ENCODE results near the gene CTSA. TPM values are rescaled to one million over a fixed set of nuclear protein-coding genes. Genes with fewer than 3 reads are reported as not detected.
"Not testable (repeated sequence)": the region's sequence is repeated elsewhere in the genome, so short reads cannot be mapped to it uniquely, and the experiment has no call there.

Gene CTSA
- total RNA-seq, 1 experiment from 2014 or later, result 114 TPM

- no peak for DNase-seq (ENCODE audit: low spot score)
Observed at GRCh38 chr20:45918182-45918737, 27.1 kb downstream of the CTSA start.

- no peak for DNase-seq (ENCODE audit: low spot score)
Observed at GRCh38 chr20:45918779-45919537, 27.8 kb downstream of the CTSA start.

DNA sequence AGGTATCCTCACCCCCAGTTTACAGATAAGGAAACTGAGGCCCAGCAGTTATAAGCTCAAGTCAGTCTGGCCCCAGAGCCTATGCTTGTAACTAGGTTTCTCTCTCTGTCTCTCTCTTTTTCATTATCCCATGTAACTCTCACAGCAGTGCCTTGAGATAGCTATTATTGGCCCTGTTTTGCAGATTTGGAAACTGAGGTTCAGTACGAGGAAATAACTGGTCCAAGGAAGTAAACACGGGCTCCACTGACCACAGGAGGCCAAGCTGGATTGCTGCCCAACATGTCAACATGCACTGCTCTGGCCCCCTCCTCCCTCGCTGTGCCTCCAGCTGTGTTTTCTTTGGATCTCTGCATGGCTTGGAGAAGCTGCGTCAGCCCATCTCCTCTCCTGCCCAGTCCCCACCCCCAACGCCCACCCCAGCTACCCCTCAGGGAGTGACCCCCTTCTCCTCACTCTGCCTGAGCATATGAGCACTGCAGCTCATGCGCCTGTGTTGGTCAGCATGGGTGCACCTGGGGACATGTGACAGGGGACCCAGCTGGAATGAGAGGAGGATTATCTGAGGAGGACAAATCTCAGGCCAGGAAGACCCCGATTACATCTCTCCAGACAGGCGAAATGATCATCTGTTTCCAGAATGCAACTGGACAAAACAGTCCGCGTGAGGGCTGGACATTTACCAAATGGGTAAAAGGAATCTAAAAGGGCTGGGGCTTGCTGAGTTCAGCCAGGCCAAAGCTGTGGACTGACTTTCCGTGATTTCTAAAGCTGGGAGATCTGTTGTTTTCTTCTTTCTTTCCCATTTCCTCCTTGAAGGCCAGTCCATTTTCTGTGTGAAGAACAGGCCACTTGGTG is 28.6 kb downstream of the CTSA start:
- DNase-seq (ENCODE audit: low spot score), result no peak

GRCh38 chr20:45920462-45921336 is 29.6 kb downstream of the CTSA start:
- no peak for DNase-seq (ENCODE audit: low spot score)

GRCh38 chr20:45921337-45922189 is 30.4 kb downstream of the CTSA start:
- no peak for DNase-seq (ENCODE audit: low spot score)

- no peak for DNase-seq (ENCODE audit: low spot score)
Observed at GRCh38 chr20:45924391-45925261, 33.5 kb downstream of the CTSA start.

GRCh38 chr20:45925821-45926506 is 34.8 kb downstream of the CTSA start:
- no peak for DNase-seq (ENCODE audit: low spot score)

- no peak for DNase-seq (ENCODE audit: low spot score)
Observed at GRCh38 chr20:45926731-45927070, 35.6 kb downstream of the CTSA start.

GRCh38 chr20:45927071-45927878 is 36.1 kb downstream of the CTSA start:
- no peak for DNase-seq (ENCODE audit: low spot score)

GRCh38 chr20:45931680-45932079 is 40.5 kb downstream of the CTSA start:
- not testable (repeated sequence) for DNase-seq (ENCODE audit: low spot score)

DNA sequence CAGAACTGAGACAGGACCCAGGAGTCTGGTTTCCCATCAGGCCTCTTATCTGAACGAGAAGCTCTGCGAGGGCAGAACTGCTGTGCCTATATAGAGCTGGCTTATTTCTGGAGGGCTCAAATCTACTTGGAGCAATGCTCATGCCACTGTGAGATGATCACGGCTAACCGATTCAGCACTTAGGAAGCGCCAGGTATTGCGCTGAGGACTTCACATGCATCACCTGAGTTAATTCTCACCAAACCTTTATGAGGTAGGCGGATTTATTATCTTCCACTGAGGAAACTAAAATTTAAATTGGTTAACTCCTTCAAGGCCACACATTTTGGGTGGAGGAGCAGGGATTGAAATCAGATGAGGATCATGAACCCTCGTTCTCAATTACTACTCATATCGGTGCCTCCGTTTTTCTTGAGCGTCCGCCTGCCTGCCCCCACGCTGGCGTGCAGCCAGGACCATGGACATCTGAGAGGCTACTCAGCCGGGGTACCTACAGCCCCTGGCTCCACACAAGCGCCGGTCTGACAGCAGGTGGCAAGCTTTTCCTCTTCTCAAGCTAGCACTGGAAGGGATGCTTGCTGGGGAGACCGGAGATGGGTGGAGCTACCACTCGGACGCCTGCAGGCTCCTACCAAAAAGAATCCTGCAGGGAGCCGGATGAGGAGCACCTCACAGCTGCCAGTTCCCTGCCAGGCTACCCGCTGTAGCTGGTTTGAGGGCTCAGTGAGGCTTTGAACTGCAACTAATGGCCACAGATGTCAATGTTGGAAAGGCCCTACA is 42.3 kb downstream of the CTSA start:
- DNase-seq (ENCODE audit: low spot score), result peak; percentile 88

- DNase-seq (ENCODE audit: low spot score), result no peak
Observed at GRCh38 chr20:45934046-45934585, 43.0 kb downstream of the CTSA start.

GRCh38 chr20:45934586-45935415 is 43.7 kb downstream of the CTSA start, which contains the start of gene PCIF1:
Gene PCIF1 (plus strand): TSS chr20:45934683. CDS start chr20:45939000, 4,317 bp downstream.
- DNase-seq (ENCODE audit: low spot score), result peak; percentile 97

DNA sequence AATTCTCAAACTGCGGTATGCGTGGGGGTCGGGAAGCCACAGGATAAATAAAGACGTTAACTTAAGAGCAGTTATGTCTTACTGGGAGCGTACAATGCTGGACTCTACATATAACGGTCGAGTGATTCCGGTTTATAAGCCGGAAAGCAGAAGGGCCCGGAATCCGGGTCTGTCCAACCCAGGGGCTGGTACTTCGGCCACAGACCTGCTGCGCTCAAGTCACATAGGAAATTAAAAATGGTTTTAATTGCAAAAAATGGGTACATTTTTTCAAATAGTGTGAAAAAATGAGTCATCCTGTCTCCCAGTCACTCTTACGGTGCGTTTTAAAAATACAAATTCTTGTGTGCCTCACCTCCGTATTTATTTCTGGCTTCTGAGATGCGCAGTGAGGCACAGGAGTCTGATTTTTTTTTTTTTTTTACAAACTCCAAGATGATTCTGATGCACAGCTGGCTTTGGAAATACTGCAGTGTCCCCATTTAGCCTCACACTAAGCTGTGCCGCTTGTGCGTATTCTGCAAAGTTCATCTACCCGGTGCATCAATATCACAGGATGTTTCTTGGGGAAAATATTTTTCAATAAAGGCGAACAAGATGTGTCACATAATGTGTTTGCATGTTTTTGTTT is 44.4 kb downstream of the CTSA start:
- no peak for DNase-seq (ENCODE audit: low spot score)

DNA sequence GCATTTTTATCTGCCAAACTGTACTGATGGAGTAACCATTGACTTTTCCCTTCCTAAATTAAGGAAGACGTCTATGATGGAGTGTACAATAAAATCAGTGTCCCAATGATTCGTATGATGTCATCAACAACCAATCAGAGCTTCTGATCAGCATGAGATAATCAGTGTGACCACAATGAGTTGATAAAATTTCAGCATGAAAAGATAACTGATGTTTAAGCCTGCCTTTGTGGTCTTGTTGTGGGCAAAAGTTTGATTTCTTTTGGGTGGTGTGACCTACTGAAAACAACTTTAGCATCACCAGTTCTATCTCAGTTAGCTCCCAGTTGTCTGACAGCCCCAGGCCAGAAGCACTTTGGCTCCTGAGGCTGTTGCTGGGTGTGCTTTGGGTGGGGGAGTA is 46.6 kb downstream of the CTSA start:
- peak; percentile 38 for DNase-seq (ENCODE audit: low spot score)
